ENCODE measurements around the gene FAM98B.

FAM98B gene

DNA sequence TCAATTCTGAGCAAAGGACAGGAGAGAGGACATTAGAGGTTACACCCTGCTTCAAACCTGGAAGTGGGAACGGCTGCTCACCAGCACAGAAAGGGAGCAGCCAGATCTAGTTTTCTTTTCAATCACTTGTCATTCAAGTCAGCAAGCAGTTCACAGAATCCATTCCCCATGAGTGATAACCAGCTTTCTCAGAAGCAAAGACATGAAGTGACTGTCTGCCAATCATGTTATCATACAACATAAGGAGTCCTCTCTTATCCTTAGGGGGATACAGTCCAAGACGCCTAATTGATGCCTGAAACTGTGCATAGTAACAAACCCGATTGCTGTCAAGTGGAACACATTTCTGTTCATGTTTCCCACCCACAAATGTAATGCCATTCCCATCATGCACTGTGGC is 54.7 kb downstream of the FAM98B start:
- DNase-seq = no peak

DNA sequence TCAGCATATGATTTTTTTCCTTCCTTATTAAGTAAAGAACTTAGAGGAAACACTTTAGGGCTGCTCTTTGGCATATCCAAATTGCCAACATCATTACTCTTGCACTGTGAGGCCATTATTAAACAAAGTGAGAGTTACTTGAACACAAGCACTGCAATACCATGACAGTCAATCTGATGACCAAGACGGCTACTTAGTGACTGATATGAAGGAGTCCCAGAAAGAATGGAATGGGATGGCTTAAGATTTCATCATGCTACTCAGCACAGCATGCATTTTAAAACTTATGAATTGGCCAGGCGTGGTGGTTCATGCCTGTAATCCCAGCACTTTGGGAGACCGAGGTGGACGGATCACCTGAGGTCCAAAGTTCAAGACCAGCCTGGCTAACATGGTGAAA is 55.2 kb downstream of the FAM98B start:
- no peak for DNase-seq

DNA sequence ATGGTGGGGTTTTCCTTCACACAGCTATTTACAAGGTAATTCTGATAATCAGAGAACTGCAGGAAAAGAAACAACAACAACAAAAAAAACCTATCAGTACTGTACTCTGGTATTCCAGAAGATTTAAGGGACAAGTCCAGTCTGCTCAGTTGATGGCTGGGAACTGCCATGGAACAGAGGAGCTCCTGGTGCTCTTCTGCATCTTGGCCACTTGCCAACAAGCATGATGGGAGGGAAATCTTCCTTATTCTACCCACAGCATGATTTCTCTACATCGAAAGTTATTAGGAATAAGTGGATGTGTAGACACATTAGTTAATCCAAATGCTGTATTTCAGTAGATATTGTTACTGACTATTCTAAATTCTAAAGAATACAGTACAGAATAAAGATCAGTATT is 59.0 kb downstream of the FAM98B start:
- no peak for DNase-seq

DNA sequence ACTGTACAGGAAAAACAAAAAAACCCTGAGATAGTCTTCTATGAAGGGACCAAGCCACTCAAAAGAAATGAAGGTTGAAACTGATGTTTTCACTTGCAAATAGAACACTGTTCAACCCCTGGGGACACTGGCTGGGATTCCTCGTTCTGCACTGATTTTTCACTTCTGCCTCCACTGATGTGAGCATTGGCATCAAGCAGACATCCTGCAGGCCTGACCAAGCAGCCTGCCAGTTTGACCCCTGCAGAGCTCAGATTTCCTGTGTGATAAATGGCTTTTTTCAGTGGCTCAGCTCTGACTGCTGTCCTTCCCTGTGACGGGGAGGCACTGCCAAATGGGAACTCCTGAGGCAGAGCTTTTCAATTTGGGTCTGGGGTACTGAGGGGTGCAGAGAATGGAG is 60.7 kb downstream of the FAM98B start:
- DNase-seq = no peak

DNA sequence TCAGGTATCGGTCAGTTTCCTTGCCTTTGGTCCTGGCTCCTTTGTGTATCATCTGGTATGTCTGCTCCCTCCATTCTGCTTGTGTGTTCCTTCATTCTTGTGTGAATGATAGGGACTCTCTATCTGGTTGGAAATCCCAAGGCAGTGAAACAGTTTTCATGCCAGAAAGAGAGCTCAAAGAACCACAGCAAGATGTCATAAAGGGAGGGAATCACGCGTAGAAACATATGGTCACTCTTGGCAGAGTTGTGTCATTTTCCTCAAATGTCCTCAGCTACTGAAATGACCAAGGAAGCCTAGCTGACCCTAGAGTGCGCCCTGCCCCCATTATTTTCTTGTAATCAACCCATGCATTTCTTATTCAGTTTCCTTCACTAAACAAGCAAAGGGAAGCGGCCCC is 62.7 kb downstream of the FAM98B start:
- no peak for DNase-seq

DNA sequence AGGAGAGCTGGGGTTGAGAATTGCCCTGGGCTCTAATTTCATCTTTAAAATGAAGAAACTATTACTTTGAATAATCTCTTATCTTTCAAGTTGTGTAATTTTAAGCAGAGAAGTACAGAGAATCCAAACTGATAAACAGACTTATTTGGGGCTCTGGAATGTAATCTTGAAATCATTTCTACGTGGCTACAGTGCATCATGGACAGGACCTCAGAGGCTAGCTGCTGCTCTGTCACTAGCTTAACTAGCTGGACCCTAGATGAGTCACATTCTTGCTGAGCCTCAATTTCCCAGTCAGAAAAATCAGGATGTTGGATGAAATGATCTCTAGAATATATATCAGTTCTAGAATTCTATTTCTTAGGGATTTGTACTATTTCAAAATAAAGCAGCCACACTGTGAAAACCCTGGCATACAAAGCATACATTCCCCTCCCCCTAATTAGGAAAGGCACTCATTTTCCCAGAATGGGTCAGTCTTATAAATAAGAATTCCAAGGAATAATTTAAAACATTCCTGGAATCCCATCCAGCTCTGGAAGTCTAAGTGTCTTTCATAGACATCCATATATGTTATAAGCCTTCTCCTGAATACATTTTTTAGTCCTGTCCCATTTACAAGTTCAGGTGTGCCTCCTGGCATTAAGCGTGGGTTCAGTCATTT is 63.5 kb downstream of the FAM98B start:
- no peak for DNase-seq

DNA sequence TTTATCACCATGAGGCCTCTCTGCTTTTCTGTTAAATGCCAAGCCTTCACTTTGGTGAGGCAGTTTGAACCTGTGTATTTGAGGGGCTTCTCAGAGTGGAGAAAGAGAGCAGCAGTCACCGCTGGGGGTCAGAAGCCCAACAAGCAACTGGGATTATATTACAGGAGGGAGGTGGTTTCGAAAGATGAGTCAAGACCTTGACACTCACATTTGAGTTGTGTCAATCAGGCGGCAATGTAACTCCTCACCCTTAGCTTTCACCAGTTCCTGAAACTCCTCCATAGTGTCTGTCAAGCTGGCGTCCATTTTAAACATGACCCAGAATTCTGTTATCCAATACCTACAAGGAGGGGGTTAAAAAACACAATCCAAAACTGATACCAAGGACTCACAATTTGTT is 64.2 kb downstream of the FAM98B start:
- no peak for DNase-seq

DNA sequence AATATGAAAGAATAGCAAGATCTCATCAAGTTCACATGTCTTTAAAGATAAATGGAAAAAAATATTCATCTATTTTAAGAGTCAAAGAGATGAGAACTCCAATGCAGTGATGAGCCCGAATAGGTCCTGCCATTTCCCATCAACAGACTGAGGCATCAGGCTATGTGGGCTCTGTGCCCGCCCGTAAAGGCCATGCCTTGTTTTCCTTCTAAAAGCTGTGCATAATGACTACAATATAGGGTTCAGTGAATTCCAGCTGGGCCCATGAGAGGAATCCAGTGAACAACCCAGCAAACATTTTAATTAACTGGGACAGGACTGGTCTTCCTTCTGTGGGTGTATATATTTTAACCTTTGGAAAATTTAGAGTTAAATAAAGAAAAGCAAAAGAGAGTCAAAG is 66.1 kb downstream of the FAM98B start:
- no peak for DNase-seq

DNA sequence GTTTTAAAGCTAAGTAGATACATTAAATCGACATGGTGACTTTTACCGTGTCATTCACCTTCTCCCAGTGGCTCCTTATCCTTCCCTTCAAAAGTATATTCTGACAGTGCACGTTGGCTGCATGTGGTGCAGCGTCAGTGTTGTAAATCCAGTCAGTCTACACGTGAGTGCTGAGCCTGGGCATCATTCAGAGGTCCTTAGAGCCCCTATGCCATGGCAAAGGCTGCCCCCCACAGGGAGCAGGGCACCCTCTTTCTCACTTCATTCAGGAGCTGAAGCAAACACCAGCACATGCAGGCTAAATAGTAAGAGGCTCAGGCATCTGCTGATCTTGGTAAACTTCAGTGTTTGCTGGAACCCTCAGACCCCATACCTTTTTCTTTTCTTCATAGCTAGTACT is 67.4 kb downstream of the FAM98B start:
- DNase-seq = no peak

DNA sequence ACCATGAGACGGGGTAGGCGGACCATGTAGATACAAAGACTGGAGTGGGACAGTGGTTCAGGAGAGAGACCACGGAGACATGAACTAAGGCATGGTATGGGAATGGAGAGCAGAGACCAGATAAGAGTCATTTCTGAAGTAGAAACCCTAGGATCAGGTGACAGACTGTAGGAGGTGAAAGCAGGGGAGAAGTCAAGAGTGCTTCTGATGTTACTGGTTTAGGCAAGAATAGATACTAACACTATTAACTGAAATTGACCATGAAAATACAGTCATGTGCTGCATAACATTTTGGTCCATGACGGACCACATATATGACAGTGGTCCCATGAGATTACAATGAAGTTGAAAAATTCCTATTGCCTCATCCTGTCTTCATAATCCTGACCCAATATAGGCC is 69.0 kb downstream of the FAM98B start:
- DNase-seq = no peak

DNA sequence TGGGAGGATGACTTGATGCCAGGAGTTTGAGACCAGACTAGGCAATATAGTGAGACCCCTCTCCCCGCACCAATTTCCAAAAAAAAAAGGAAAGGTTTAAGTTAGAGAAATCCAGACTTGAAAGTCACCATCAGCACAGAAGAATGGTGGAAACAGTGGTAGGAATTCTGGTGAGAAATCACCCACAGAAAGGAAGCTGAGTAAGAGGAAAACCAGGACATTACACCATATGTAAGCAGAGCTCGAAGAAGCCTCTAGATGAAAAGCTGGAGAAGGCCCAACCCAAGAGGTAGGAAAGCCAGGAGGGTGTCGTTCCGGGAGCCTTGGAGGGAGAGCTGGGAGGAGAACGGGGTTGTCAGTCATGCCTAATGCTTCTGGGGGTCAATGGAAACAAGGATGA is 70.2 kb downstream of the FAM98B start:
- no peak for DNase-seq

DNA sequence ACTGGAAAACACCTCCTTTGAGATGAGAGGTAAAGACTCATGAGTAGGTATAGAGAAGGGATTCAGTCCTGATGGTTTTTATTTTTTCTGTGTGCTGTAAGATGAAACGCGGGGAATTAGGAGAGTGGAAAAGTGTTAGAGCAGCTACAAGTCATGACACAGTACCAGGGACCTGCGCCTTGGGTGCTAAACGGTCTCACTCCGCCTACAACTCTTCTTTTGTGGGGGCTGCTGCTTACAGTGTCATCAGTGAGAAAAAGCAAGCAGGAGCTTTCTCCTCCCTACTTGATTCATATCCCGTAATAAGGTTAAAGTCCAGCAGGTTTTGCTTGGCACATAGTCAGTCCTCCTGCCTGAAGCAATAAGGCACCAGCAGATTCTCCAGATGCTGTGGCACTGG is 71.6 kb downstream of the FAM98B start:
- no peak for DNase-seq

DNA sequence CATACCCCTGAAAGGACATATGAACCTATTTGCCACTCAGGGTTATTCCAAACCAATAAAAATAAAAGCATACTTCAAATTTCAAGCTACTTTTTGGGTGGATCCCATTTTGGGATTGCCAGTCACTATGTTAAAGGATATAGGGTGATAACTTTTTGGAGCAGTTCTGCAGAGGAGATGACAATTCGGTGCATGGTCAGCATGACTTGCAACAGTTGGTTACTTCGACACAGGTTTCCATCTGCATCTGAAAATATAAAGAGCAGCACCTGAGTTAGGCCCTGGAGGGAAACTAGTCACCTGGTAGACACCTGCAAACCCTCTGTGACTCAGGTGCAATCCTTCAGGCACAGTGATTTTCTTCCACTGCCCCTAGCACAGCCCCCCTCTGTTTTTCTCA is 72.2 kb downstream of the FAM98B start:
- DNase-seq = no peak

DNA sequence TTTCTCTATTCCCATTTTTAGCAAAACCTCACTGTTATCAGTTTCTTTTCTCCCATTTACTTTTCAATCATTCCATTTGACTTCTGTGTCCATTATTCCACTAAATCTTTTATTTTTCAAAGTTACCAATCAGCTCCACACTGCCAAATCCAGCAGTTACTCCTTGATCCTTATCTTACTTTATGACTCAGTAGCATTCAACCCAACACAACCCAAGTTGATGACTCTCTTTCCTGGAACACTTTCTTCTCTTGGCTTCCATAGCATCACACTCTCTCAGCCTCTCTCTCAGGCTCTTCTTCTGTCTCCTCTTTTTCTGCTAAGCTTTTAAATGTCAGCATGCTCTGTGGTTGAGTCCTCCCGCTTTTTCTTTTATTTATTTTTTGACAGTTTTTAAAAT is 74.4 kb downstream of the FAM98B start:
- no peak for DNase-seq

DNA sequence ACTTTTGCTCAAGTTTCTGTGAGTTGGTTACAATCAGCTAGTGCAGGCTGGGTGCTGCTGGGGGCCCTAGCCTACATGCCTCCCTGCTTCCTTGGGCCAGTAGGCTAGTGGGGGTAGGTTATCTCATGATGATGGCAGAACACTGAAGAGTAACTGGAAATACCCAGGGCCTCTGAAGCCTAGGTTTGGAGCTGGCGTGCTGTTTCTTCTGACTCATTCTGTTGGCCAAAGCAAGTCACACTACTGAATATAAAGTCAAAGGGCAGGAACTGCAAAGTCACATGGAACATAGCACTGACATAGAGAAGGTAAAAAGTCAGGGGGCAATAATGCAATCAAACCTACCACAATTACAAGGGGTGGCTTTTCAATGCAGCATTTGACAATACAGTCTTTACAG is 76.2 kb downstream of the FAM98B start:
- DNase-seq = no peak

DNA sequence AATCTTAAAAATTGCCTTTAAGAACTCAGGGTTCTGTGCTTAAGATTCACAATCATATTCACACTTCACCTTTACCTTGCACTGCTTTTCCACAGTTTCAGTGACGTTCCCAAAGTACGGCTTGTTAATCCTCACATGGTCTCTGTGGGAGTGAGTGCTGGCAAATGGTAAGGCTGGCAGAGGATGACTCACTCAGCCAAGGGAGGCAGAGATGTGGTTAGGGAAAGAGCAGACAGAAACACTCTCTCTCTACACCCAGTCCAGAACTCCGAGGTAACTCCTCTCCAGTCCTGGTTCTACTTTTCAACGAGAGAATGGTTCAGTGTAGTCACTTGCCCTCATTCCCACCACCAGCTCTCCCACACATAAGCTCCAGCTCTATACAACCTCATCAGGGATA is 77.6 kb downstream of the FAM98B start:
- no peak for DNase-seq

DNA sequence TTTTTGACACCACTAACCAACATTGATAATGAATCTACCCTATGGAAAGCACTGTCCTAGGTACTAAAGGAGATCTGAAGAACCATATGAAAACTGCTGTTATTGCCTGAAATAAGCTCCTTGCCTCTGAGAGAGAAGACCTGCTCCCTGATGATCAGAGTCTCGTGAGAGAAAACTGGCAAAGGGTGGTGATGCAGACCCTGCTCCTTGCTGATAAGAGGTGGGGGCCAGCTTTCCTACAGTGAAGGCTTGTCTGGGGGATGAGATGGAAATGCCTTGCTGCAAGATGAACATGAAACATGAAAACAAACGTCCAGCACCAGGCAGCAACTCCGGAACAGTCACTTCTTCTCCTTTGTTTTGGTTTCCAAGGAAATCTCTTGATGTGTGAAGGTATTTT is 78.8 kb downstream of the FAM98B start:
- no peak for DNase-seq

DNA sequence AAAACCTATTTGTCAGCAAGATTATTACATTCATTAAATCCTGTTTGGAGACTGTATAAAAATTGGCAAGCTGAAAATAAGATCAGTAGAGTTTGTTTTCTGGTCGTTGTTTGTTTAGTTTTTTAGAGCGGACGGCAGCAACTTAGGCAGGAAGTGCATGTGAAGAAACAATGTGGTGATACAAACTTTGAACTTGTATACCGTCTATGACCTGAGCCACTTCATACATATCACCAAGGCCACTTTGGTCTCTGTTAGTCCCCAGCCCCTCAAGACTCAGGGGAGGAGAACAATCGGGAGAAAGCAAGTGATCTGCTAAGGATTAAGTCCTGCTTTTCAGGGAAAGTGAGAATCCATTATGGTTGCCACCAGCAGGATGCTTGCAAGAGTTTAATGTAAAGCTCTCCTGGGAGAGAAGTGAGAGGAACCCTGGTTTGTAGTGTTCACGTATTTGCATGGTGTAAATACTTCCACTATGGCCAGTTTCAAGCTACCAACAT is 79.5 kb downstream of the FAM98B start:
- DNase-seq = no peak

DNA sequence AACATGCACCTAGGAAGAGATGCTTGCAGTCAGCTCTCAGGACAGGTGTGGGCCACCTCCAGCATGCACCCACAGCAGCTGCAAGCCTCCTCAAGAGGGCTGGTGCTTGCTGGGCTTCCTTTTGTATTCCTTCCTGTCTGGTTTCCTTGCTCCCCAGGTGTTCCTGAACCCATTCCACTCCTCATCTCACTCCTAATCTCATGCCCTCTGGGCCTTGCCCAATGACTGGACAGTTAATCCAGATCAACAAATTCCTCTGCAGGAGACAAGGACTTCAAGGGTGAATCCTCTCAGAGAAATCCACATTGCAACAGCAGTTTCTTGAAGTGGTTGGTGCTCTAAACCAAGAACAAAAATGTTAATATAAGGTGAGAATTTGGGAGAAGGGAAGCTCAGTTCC is 80.0 kb downstream of the FAM98B start:
- no peak for DNase-seq

DNA sequence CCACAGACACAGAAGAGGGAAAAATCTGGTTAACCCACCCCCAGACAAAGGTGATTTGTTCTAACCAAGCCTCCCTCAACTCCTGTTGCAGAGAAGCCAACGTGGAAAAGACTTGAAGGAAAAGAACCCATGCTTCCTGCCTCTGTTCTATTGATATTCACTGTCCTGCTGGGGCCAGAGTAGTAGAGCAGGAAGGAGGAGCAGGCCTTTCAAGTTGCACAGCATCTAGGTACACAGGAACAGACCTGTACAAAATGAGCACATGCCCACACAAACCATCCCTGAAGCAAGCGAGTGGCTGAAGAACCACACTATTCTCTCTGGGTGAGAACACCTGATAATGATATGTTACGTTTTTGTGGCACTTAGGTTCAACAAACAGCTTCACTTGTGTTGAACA is 80.8 kb downstream of the FAM98B start:
- DNase-seq = no peak

DNA sequence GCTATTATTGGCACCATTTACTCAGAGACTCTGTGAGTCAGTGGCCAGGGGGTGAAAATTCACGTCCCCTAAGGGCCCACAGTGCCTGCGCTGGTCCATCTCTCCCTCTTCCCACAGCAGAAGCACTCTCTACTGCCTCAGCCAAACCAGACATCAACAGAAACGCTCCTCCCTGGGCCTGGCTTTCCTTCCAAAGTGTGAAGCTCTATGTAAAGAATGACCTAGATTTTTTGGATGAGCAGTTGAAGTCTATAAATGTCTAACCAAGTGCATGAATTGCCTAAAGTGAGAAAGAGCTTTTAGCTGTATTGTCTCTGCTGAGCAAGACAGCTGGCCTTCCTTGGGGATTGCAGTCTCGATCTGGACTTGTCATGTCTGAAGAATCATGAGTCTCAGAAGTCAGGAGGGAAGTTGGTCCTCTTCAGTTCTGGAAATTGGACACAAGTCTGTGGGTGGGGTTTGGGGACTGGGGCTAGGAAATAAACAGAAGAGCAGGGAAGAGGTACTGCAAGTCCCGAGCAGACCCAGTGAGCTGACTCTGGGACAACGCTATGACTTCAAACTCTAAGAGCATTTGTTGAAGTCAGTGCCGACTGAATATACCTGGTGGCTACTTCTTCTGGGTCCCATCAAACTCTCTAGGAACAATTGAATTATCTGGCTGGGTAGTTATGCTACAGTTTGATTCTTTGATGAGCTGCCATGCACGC is 81.7 kb downstream of the FAM98B start:
- DNase-seq = no peak

DNA sequence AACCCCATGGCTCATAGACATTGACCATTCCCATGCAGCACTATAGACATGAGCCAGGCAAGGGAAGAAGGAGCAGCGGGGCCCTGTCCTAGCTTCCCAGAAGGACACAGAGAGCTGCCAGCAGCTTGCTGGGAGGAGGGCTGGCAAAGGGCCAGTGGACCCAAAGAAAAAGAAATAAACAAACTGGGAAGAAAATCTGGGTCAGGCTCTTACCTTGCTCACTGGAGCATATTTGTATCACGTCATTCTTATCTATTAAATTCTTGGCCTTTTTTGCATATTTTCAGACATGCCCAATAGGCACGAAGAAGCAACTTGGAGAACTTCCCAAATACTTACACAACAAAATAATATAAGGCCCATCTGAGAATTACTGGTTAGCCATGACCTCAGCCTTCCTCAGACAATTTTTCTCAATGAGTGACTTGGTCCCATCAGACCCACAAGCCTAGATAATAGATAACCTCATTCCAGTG is 82.3 kb downstream of the FAM98B start:
- no peak for DNase-seq

All from CD4-positive, alpha-beta T cell treated with Interleukin-12 subunit alpha and Interleukin-12 subunit beta, for 1 hour (primary cell).